Measurements from ENCODE around the gene TRIP12. TPM values are rescaled to one million over a fixed set of nuclear protein-coding genes. Genes with fewer than 3 reads are reported as not detected.

The TRIP12 gene
- total and polyA plus RNA-seq, 7 donors = 27.5 to 297 (median 224) TPM

DNA sequence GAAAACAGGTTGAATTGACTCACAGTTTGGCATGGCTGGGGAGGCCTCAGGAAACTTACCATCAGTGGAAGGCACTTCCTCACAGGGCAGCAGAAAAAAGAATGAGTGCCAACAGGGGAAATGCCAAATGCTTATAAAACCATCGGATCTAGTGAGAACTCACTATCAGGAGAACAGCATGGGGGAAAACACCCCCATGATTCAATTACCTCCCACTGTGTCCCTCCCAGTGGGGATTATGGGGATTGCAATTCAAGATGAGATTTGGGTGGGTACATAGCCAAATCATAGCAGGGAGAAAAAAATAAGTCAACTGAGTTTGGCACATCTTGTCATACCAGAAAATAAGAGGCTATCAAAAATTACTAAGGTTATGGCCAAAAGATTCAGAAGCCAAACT lies 96.3 kb downstream of the TRIP12 start:
- Histone ChIP-seq H3K9me3 (no peaks in the 10 kb centered on the region), H3K4me1 (no peaks in the 10 kb centered on the region), H3K36me3 (ENCODE audit: insufficient read depth in 1 of 2, low read depth in 1 of 2) (peaks cover 0 to 78% of the 10 kb centered on the region in 2 donors), H3K27me3 (ENCODE audit: insufficient read depth in 3 of 3, low read length in 2 of 3) (no peaks in the 10 kb centered on the region), H3K4me3 (no peak overlapping the region), H3K27ac (no peak overlapping the region)
- no peak for DNase-seq
- ATAC-seq = no peak
- intact Hi-C loops (cut with DNase I) = no loop called here
- 79 to 86% (median 81%) methylated on average over 1 of the region's 1 CpG for WGBS, 3 donors
- TF ChIP-seq, protein P1, sequence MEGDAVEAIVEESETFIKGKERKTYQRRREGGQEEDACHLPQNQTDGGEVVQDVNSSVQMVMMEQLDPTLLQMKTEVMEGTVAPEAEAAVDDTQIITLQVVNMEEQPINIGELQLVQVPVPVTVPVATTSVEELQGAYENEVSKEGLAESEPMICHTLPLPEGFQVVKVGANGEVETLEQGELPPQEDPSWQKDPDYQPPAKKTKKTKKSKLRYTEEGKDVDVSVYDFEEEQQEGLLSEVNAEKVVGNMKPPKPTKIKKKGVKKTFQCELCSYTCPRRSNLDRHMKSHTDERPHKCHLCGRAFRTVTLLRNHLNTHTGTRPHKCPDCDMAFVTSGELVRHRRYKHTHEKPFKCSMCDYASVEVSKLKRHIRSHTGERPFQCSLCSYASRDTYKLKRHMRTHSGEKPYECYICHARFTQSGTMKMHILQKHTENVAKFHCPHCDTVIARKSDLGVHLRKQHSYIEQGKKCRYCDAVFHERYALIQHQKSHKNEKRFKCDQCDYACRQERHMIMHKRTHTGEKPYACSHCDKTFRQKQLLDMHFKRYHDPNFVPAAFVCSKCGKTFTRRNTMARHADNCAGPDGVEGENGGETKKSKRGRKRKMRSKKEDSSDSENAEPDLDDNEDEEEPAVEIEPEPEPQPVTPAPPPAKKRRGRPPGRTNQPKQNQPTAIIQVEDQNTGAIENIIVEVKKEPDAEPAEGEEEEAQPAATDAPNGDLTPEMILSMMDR (IDR thresholded peaks at IDR 0.05) = no peak

DNA sequence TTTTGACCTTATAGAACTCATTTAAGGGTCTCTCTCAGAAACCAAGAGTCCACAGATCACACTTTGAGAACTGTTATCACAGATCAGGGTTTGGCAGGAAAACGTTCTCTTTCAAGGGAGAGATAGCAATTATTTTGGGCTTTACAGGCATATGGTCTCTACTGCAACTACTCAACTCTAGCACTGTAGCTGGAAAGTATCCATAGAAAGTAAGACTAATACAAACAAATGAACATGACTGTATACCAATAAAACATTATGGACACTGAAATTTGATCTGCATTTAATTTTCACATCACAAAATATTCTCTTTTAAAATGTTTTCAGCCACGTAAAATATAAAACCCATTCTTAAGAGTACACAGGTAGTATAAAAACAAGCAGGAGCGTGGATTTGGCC lies 100.5 kb downstream of the TRIP12 start:
- Histone ChIP-seq H3K36me3 (ENCODE audit: insufficient read depth in 1 of 2, low read depth in 1 of 2) (peaks cover 5 to 67% of the 10 kb centered on the region in 2 donors), H3K4me1 (no peaks in the 10 kb centered on the region), H3K9me3 (no peaks in the 10 kb centered on the region), H3K27ac (no peak overlapping the region), H3K4me3 (no peak overlapping the region), H3K27me3 (ENCODE audit: insufficient read depth in 3 of 3, low read length in 2 of 3) (no peaks in the 10 kb centered on the region)
- DNase-seq = no peak
- intact Hi-C loops (cut with DNase I) = no loop called here
- TF ChIP-seq, protein P1 (IDR thresholded peaks at IDR 0.05) = no peak
- 91 to 95% (median 93%) methylated on average over 3 of the region's 3 CpGs for WGBS, 3 donors
- no peak for ATAC-seq

DNA sequence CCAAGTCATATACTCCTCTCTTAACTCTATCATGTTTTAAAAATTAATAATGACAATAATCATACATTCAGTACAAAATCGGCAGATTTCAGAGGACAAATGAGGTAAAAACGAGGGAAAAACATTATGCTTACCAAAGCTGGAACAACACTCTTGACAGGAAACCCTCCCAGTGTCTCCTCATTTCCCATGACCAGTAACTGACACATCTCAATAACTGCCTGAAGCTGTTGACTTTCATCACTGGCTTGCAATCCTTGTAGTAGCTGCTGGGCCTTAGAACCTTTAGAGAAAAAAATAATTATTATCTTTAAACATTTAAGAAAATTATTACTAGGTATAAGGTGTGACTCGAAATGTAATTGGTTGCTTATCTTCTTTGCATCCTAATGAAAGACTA lies 103.6 kb downstream of the TRIP12 start:
- 85 to 86% (median 85%) methylated on average over 3 of the region's 3 CpGs for WGBS, 3 donors
- H3K36me3 ChIP-seq (ENCODE audit: insufficient read depth in 1 of 2, low read depth in 1 of 2) = peaks cover 8 to 73% of the 10 kb centered on the region in 2 donors
- no peak overlapping the region for H3K27ac ChIP-seq
- intact Hi-C loops (cut with DNase I) = no loop called here
- no peaks in the 10 kb centered on the region for H3K27me3 ChIP-seq (ENCODE audit: insufficient read depth in 3 of 3, low read length in 2 of 3)
- DNase-seq = no peak
- H3K4me3 ChIP-seq = no peak overlapping the region
- no peaks in the 10 kb centered on the region for H3K9me3 ChIP-seq
- no peaks in the 10 kb centered on the region for H3K4me1 ChIP-seq
- no peak for ATAC-seq
- TF ChIP-seq, protein P1 (IDR thresholded peaks at IDR 0.05) = no peak

DNA sequence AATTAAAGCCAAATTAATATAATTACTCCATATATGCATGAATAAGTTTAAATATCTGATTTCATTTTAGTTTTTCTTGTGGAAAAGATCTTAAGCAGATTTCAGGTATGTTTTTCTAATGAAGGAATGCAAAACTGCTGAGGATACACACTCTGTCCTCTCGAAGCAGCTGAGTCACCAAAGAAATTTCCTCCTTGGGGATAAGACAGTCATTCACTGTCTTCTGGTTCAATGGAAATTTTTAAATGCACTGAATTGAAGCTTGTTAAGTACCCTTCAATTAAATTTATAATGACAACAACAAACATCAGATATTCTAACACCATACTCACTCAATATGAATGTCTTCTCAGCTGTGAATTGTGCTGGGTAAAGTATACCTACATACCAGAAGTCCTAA lies 106.0 kb downstream of the TRIP12 start:
- H3K4me1 ChIP-seq = no peaks in the 10 kb centered on the region
- peaks cover 8 to 85% of the 10 kb centered on the region in 2 donors for H3K36me3 ChIP-seq (ENCODE audit: insufficient read depth in 1 of 2, low read depth in 1 of 2)
- H3K4me3 ChIP-seq = no peak overlapping the region
- H3K27me3 ChIP-seq (ENCODE audit: insufficient read depth in 3 of 3, low read length in 2 of 3) = no peaks in the 10 kb centered on the region
- H3K27ac ChIP-seq = no peak overlapping the region
- TF ChIP-seq, protein P1 (IDR thresholded peaks at IDR 0.05) = no peak
- ATAC-seq (no peak), DNase-seq (no peak)
- intact Hi-C loops (cut with DNase I) = no loop called here
- 69 to 82% (median 71%) methylated on average over 1 of the region's 1 CpG for WGBS, 3 donors
- no peaks in the 10 kb centered on the region for H3K9me3 ChIP-seq

DNA sequence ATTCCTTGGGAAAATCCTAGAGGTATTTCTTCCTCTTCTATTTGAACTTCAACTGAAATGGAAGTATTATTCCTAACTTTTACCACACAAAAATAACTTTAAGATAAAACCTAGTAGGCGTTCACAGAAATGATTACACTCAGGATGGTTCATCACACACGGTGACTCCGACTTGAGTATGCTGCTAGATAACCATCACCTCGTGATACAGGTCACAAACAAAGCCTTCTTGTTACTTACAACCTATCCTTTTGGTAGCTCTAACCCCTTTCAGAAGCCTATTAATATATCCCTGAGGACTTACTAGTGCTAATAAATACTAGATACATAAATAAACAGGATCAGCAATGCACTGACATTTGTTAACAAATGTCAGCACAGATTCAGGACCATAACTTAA lies 106.5 kb downstream of the TRIP12 start:
- H3K9me3 ChIP-seq = no peaks in the 10 kb centered on the region
- no peak for ATAC-seq
- H3K27me3 ChIP-seq (ENCODE audit: insufficient read depth in 3 of 3, low read length in 2 of 3) = no peaks in the 10 kb centered on the region
- no peak overlapping the region for H3K27ac ChIP-seq
- intact Hi-C loops (cut with DNase I) = no loop called here
- no peak for DNase-seq
- H3K4me3 ChIP-seq = no peak overlapping the region
- TF ChIP-seq, protein P1 (IDR thresholded peaks at IDR 0.05) = no peak
- H3K36me3 ChIP-seq (ENCODE audit: insufficient read depth in 1 of 2, low read depth in 1 of 2) = peaks cover 8 to 90% of the 10 kb centered on the region in 2 donors
- WGBS, 3 donors = 89 to 91% (median 90%) methylated on average over 4 of the region's 4 CpGs
- H3K4me1 ChIP-seq = no peaks in the 10 kb centered on the region

Measured in psoas muscle (tissue), 8 donors.